ENCODE data around the gene MGAT4B. TPM values are rescaled to one million over a fixed set of nuclear protein-coding genes. Genes with fewer than 3 reads are reported as not detected.
"Not testable (repeated sequence)": the region's sequence is repeated elsewhere in the genome, so short reads cannot be mapped to it uniquely, and the experiment has no call there.

The MGAT4B gene
- total RNA-seq, 1 donor from 2014 or later: 278 TPM

- no peak for TF ChIP-seq CTCF (conservative IDR thresholded peaks at IDR 0.05; ENCODE audit: low read depth, low read length)
- no peak overlapping the region for H3K4me3 ChIP-seq (ENCODE audit: low read depth, low read length)
- no peak for DNase-seq (ENCODE audit: low read depth)
Observed at GRCh38 chr5:179839328-179840256, 32.9 kb upstream of the MGAT4B start.

GRCh38 chr5:179837076-179838011 lies 30.7 kb upstream of the MGAT4B start:
- no peak for TF ChIP-seq CTCF (conservative IDR thresholded peaks at IDR 0.05; ENCODE audit: low read depth, low read length)
- H3K4me3 ChIP-seq (ENCODE audit: low read depth, low read length): no peak overlapping the region
- no peak for DNase-seq (ENCODE audit: low read depth)

GRCh38 chr5:179836225-179837019 lies 29.8 kb upstream of the MGAT4B start:
- TF ChIP-seq CTCF (conservative IDR thresholded peaks at IDR 0.05; ENCODE audit: low read depth, low read length): no peak
- H3K4me3 ChIP-seq (ENCODE audit: low read depth, low read length): no peak overlapping the region
- DNase-seq (ENCODE audit: low read depth): no peak

- not testable (repeated sequence) for H3K4me3 ChIP-seq (ENCODE audit: low read depth, low read length); DNase-seq (ENCODE audit: low read depth)
Observed at GRCh38 chr5:179834871-179835270, 28.2 kb upstream of the MGAT4B start.

- TF ChIP-seq CTCF (conservative IDR thresholded peaks at IDR 0.05; ENCODE audit: low read depth, low read length): no peak
- DNase-seq (ENCODE audit: low read depth): no peak
- no peak overlapping the region for H3K4me3 ChIP-seq (ENCODE audit: low read depth, low read length)
Observed at GRCh38 chr5:179834120-179834519, 27.5 kb upstream of the MGAT4B start.

GRCh38 chr5:179833709-179834070 lies 27.0 kb upstream of the MGAT4B start:
- DNase-seq (ENCODE audit: low read depth): no peak
- H3K4me3 ChIP-seq (ENCODE audit: low read depth, low read length): no peak overlapping the region
- no peak for TF ChIP-seq CTCF (conservative IDR thresholded peaks at IDR 0.05; ENCODE audit: low read depth, low read length)
